Measurements from ENCODE around the gene PFKFB2.

PFKFB2 gene

GRCh38 chr1:207018707-207019106, 34.4 kb upstream of the PFKFB2 start:
- no peak for TF ChIP-seq CTCF (conservative IDR thresholded peaks at IDR 0.05; ENCODE audit: control insufficient read depth, insufficient read depth, low read depth, low read length)
- DNase-seq (ENCODE audit: low read depth): no peak
- no peak overlapping the region for H3K4me3 ChIP-seq (ENCODE audit: control insufficient read depth, low read depth, low read length)

GRCh38 chr1:207019161-207019560, 33.9 kb upstream of the PFKFB2 start:
- TF ChIP-seq CTCF (conservative IDR thresholded peaks at IDR 0.05; ENCODE audit: control insufficient read depth, insufficient read depth, low read depth, low read length): no peak
- no peak overlapping the region for H3K4me3 ChIP-seq (ENCODE audit: control insufficient read depth, low read depth, low read length)
- no peak for DNase-seq (ENCODE audit: low read depth)

GRCh38 chr1:207019661-207020060, 33.4 kb upstream of the PFKFB2 start:
- TF ChIP-seq CTCF (conservative IDR thresholded peaks at IDR 0.05; ENCODE audit: control insufficient read depth, insufficient read depth, low read depth, low read length): no peak
- H3K4me3 ChIP-seq (ENCODE audit: control insufficient read depth, low read depth, low read length): no peak overlapping the region
- no peak for DNase-seq (ENCODE audit: low read depth)

GRCh38 chr1:207020065-207020708, 32.9 kb upstream of the PFKFB2 start:
- no peak overlapping the region for H3K4me3 ChIP-seq (ENCODE audit: control insufficient read depth, low read depth, low read length)
- no peak for TF ChIP-seq CTCF (conservative IDR thresholded peaks at IDR 0.05; ENCODE audit: control insufficient read depth, insufficient read depth, low read depth, low read length)
- no peak for DNase-seq (ENCODE audit: low read depth)

GRCh38 chr1:207020709-207021107, 32.4 kb upstream of the PFKFB2 start:
- TF ChIP-seq CTCF (conservative IDR thresholded peaks at IDR 0.05; ENCODE audit: control insufficient read depth, insufficient read depth, low read depth, low read length): no peak
- no peak for DNase-seq (ENCODE audit: low read depth)
- no peak overlapping the region for H3K4me3 ChIP-seq (ENCODE audit: control insufficient read depth, low read depth, low read length)

GRCh38 chr1:207021139-207021861, 31.8 kb upstream of the PFKFB2 start:
- TF ChIP-seq CTCF (conservative IDR thresholded peaks at IDR 0.05; ENCODE audit: control insufficient read depth, insufficient read depth, low read depth, low read length): no peak
- H3K4me3 ChIP-seq (ENCODE audit: control insufficient read depth, low read depth, low read length): no peak overlapping the region
- no peak for DNase-seq (ENCODE audit: low read depth)

Measured in fibroblast of mammary gland (primary cell).